HL-60 (cell line): ENCODE results near the gene NDUFAF7.
A peak's percentile ranks its signal among the peaks of the same experiment; 100 is the strongest.
"Not testable (repeated sequence)": the region's sequence is repeated elsewhere in the genome, so short reads cannot be mapped to it uniquely, and the experiment has no call there.

ENCODE experiments used
- DNase-seq, 2 experiments: peaks; one replicate each; pipeline ENCODE4 v3.0.0-alpha.2; 2010 to 2020; ENCODE audit warnings: low read depth in 1 of 2, low spot score in 1 of 2
- H3K27ac ChIP-seq: fragments of 250-450 bp; sonication (Bioruptor Pico); replicated peaks from 2 replicates; pipeline ENCODE4 v1.5.1; 2020; ENCODE audit warnings: mild to moderate bottlenecking, moderate library complexity
- H3K27me3 ChIP-seq: fragments of 250-450 bp; sonication (Bioruptor Pico); 2 replicates; pipeline ENCODE4 v1.5.1; 2021; ENCODE audit warnings: mild to moderate bottlenecking, moderate library complexity; ENCODE audit not compliant: insufficient read depth, poor library complexity, severe bottlenecking
- H3K4me3 ChIP-seq: replicated peaks from 2 replicates; pipeline ENCODE4 v1.5.1; 2011; ENCODE audit warnings: mild to moderate bottlenecking, control low read depth, low read length; ENCODE audit not compliant: insufficient read depth
- GABPA ChIP-seq: IDR thresholded peaks from 2 replicates; pipeline ENCODE4 v1.6.1; 2012; ENCODE audit warnings: low read depth
- POLR2AphosphoS5 ChIP-seq: IDR thresholded peaks from 2 replicates; pipeline ENCODE4 v1.6.1; 2012; ENCODE audit warnings: low read depth
- SPI1 ChIP-seq: IDR thresholded peaks from 2 replicates; pipeline ENCODE4 v1.6.1; 2012; ENCODE audit warnings: low read depth, mild to moderate bottlenecking, borderline replicate concordance
- TF ChIP-seq, protein P1 (sequence below): IDR thresholded peaks from one replicate; pipeline ENCODE4 v1.5.1; 2011; ENCODE audit warnings: low read length, control low read depth, inconsistent platforms; ENCODE audit not compliant: insufficient read depth
- TF ChIP-seq, protein P2 (sequence below): IDR thresholded peaks from 2 replicates; pipeline ENCODE4 v1.6.1; 2012; ENCODE audit warnings: low read depth; ENCODE audit not compliant: insufficient replicate concordance

NDUFAF7 gene

DNA sequence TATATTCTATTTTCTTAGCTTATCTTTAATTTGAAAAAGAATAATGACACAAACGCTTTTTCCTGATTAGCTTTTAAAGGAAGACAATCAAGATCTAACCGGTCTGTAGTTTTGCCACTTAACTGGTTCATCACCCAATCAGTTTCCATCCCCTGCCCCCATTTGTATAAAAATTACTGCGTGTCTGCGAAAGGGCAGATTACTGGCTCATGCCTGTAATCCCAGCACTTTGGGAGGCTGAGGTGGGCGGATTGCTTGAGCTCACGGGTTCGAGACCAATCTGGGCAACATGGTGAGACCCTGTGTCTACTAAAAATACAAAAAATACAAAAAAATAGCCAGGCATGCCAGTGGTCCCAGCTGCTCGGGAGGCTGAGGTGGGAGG lies 32.8 kb upstream of the NDUFAF7 start:
- H3K4me3 ChIP-seq, result no peak overlapping the region
- no peaks in the 10 kb centered on the region for H3K27me3 ChIP-seq
- DNase-seq, result no peak
- TF ChIP-seq SPI1 (no peak), GABPA (no peak)
- TF ChIP-seq, protein P1, sequence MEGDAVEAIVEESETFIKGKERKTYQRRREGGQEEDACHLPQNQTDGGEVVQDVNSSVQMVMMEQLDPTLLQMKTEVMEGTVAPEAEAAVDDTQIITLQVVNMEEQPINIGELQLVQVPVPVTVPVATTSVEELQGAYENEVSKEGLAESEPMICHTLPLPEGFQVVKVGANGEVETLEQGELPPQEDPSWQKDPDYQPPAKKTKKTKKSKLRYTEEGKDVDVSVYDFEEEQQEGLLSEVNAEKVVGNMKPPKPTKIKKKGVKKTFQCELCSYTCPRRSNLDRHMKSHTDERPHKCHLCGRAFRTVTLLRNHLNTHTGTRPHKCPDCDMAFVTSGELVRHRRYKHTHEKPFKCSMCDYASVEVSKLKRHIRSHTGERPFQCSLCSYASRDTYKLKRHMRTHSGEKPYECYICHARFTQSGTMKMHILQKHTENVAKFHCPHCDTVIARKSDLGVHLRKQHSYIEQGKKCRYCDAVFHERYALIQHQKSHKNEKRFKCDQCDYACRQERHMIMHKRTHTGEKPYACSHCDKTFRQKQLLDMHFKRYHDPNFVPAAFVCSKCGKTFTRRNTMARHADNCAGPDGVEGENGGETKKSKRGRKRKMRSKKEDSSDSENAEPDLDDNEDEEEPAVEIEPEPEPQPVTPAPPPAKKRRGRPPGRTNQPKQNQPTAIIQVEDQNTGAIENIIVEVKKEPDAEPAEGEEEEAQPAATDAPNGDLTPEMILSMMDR, result no peak
- no peak overlapping the region for H3K27ac ChIP-seq

DNA sequence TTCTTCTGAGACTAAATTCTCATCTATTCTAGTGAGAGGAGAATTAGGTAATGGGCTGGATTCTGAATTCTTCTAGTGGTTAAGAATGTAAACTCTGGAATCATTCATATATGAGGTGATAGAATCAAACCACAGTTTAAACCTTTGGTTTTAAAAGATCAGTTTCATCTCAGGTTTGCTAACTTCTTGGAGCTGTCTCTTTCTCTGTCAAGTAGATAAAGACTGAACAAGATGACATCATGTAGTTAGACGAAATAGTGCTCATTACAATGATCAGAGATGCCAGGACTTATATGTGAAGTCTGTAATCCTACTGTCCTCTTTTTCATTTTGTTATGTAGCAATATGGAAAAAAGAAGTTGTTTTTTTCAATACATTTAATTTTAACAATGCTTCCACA lies 30.2 kb upstream of the NDUFAF7 start:
- no peak overlapping the region for H3K4me3 ChIP-seq
- no peak for DNase-seq
- TF ChIP-seq SPI1 (no peak), POLR2AphosphoS5 (no peak), GABPA (no peak)
- TF ChIP-seq, protein P2, sequence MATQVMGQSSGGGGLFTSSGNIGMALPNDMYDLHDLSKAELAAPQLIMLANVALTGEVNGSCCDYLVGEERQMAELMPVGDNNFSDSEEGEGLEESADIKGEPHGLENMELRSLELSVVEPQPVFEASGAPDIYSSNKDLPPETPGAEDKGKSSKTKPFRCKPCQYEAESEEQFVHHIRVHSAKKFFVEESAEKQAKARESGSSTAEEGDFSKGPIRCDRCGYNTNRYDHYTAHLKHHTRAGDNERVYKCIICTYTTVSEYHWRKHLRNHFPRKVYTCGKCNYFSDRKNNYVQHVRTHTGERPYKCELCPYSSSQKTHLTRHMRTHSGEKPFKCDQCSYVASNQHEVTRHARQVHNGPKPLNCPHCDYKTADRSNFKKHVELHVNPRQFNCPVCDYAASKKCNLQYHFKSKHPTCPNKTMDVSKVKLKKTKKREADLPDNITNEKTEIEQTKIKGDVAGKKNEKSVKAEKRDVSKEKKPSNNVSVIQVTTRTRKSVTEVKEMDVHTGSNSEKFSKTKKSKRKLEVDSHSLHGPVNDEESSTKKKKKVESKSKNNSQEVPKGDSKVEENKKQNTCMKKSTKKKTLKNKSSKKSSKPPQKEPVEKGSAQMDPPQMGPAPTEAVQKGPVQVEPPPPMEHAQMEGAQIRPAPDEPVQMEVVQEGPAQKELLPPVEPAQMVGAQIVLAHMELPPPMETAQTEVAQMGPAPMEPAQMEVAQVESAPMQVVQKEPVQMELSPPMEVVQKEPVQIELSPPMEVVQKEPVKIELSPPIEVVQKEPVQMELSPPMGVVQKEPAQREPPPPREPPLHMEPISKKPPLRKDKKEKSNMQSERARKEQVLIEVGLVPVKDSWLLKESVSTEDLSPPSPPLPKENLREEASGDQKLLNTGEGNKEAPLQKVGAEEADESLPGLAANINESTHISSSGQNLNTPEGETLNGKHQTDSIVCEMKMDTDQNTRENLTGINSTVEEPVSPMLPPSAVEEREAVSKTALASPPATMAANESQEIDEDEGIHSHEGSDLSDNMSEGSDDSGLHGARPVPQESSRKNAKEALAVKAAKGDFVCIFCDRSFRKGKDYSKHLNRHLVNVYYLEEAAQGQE, result no peak
- TF ChIP-seq, protein P1, result no peak
- H3K27me3 ChIP-seq, result no peaks in the 10 kb centered on the region
- H3K27ac ChIP-seq, result no peak overlapping the region

DNA sequence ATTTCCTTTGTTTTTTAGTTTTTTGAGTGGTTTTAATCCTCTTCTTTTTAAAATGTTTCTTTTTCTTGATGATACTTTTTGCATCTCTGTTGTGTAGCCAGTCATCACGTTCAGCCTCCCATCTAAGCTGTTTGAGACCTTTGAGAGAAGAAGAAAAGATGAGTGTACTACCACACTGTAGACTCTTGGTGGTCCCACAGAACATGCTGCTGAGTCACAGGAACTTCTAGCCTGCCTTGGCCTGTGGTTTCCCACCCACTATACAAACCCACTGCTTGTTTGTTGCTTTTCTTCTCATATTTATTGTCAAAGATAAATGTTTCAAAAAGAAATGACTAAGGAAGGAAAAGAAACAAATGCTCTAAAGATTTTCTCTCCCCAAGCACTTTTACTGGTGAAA lies 29.7 kb upstream of the NDUFAF7 start:
- TF ChIP-seq, protein P2, result no peak
- Histone ChIP-seq H3K27ac (peak overlapping the region; percentile 15; the same call in 1 of the 2 replicates), H3K27me3 (no peaks in the 10 kb centered on the region), H3K4me3 (no peak overlapping the region)
- DNase-seq, result no peak

DNA sequence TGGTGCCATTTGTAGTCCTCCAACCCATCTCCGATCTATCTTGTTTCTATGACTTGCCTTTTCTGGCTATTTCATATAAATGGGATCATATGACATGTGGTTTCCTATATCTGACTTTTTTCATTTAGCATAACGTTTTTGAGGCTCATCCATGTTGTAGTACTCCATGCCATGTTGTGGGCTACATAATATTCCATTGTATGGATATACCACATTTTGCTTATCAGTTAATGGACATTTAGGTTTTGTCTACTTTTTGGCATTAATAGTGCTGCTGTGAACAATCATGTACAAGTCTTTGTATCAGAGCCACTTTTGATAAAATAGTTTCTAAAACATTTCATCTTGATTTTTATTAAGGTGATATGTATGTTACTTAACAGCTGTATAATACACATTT lies 27.8 kb upstream of the NDUFAF7 start:
- Histone ChIP-seq H3K4me3 (no peak overlapping the region), H3K27me3 (no peaks in the 10 kb centered on the region), H3K27ac (no peak overlapping the region)
- no peak for DNase-seq
- TF ChIP-seq SPI1 (no peak), GABPA (no peak), POLR2AphosphoS5 (no peak)
- TF ChIP-seq, protein P2, result no peak
- TF ChIP-seq, protein P1, result no peak

DNA sequence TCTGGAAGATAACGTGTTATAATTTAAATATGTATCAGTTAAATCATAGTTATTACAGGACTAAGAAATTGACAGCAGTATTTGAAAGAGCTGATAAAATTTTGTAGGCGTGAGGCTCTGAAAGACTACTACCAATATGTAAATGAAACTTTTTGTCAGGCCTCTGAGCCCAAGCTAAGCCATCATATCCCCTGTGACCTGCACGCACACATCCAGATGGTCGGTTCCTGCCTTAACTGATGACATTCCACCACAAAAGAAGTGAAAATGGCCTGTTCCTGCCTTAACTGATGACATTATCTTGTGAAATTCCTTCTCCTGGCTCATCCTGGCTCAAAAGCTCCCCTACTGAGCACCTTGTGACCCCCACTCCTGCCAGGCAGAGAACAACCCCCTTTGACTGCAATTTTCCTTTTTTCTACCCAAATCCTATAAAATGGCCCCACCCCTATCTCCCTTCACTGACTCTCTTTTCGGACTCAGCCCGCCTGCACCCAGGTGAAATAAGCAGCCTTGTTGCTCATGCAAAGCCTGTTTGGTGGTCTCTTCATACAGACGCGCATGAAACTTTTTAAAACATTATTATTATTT lies 26.3 kb upstream of the NDUFAF7 start:
- not testable (repeated sequence) for H3K27me3 ChIP-seq, DNase-seq, H3K4me3 ChIP-seq, H3K27ac ChIP-seq
